KBM-7 (cell line): ENCODE measurements around the gene SULF2.

Experiments used
- DNase-seq: peaks from one replicate; pipeline ENCODE4 v3.0.0-alpha.2; 2015
- in situ Hi-C: fragments of 300-500 bp; cut with MboI; formaldehyde crosslinking; loops from 2 replicates; pipeline ENCODE4 v1.14.3; 2020; ENCODE audit warnings: low sequenced_read_pairs, low pct_unique_long_range_greater_than_20kb, mixed read lengths

The SULF2 gene

DNA sequence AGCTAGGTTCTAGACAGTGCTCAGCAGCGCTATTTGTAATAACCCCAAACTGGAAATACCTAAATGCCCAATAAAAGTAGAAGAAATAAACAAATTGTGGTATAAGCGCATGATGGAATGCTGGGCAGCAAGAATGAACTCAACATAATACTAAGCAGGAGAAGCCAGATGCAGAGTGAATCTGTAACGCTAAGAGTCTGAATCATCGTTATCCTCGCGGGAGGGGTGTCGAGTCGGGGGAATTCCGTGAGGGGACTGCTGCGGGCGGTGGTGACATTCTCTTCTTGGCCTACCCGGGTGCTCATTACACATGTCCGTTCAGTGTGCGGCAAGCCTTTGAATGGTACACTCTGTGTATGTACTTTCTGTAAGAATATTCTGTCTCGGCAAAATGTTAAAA, 83.7 kb downstream of the SULF2 start:
- in situ Hi-C loops, result no loop called here
- no peak for DNase-seq

DNA sequence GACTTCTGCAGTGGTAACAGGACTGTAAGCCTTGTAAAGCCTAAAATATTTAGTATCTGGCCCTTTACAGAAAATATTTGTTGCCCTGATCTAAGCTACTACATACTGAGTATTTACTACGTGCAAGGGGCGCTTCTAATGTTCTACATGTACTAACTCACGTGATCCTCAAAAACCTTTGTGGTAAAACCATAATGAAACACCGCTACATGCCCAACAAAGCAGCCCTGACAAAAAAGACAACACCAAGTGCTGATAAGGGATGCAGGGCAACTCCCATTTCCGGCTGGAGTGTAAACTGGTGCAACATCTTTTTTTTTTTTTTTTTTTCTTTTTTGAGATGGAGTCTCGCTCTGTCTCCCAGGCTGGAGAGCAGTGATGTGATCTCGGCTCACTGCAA, 85.0 kb downstream of the SULF2 start:
- in situ Hi-C loops, result no loop called here

DNA sequence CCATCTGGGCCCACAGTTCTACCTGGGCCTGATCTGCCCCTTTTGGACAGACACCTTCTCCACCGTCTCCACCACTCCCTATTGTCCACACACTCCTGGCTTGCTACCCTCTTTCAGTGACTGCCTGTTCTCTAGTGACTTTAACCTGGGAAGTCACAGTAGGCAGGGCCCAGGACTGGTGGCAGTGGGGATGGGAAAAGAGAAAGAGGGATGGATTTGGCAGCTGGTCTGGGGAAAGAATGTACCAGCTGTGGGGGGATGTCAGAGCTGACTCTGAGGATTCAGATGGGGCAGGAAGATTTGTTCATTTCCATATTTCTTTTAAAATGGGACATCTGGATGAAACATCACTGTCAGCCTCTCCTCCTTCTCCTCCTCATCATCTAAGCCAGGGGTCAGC, 85.5 kb downstream of the SULF2 start:
- DNase-seq, result no peak
- in situ Hi-C loops, result no loop called here

More for the DNA sequence above, 85.0 kb downstream of the SULF2 start:
- no peak for DNase-seq

DNA sequence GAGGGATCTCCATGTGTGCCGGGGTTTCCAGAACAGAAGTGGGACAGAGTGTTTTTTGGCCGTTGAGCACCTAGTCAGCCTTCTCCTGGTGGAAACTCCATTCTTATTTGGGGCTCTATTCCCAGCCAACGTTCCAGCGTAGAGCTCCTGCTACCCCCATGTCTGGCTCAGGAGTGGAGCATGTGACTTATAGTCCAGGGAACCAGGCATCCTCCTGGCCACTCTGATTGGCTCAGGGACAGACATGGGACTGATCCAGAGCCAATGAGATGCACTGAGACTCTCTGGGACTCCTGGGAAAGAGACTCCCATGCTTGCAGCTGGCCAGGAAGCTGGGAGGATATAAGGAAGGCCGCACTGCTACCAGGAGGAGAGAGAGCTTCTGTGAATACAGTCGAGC, 87.1 kb downstream of the SULF2 start:
- in situ Hi-C loops, result no loop called here

DNA sequence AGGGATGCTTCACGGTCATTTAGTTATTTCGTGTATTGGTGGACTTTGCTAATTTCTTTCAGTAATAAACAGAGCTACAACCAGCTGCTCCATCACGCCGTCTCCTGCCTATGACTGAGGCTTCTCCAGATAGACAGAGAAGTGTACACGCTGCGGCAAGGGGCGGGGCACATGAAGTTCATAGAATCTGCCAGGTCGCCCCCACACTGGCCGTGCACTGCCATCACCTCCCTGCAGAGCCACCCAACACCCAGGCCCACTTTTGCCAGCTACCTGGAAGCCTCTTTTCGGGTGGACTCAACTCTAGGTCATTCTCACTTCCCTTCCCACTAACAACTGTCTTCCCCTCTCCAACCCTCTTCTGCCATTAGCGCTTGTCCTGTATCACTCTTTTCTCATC, 88.4 kb downstream of the SULF2 start:
- no peak for DNase-seq
- in situ Hi-C loops, result no loop called here

More for the DNA sequence above, 87.1 kb downstream of the SULF2 start:
- DNase-seq, result no peak

DNA sequence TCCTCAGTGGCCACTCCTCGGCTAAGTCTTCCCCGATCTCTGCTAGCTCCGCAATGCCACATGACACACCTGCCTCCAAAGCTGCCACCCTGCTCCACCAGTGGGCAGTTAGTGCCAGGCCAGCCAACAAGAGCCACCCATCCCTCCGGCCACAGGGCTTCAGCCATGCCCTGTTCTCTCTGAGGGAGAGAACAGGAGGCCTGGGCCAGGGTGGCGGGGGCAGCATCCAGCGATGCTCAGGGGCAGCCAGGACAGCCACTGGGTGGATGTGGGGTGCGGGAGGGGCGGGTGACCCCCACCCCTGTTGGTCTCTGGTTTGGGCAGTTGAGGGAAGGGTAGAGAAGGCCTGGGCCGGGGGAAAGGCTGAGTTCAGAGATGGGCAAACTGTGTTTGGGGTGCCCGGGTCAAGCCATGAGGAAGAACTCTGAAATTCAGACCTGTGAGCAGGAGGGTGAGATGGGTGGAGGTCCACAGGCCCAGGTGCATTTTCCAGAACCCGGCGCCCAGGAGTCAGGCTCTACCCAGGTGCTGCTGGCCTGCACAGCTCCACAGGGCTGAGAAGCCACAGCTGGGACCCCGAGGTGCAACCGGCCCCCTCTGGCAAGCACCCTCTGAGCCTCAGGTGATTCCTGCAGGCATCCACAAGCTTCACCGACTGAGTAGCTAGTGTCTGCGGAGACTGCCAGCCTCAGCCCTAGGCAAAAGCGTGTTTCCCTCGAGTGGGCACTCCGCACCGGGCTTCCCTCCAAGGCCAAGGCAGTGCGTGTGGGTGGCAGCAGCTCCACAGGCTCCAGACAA, 91.1 kb downstream of the SULF2 start:
- in situ Hi-C loops, result no loop called here
- DNase-seq, result no peak

DNA sequence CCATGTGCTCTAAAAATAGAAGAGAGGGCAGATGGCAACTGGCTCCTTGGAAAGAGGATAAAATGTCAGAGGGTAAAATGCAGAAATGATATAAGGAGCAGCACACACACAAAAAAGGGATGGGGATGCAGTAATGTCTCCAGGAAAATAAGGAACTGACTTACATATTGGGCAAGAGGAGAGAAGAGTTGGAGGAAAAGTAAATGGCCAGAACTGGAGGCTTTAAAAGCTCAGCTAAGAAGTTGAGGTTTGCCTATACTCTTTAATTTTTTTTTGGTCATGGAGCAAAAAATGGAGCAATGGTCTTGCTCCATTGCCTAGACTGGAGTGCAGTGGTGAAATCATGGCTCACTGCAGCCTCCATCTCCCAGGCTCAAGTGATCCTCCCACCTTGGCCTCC, 93.7 kb downstream of the SULF2 start:
- no peak for DNase-seq
- in situ Hi-C loops, result no loop called here

DNA sequence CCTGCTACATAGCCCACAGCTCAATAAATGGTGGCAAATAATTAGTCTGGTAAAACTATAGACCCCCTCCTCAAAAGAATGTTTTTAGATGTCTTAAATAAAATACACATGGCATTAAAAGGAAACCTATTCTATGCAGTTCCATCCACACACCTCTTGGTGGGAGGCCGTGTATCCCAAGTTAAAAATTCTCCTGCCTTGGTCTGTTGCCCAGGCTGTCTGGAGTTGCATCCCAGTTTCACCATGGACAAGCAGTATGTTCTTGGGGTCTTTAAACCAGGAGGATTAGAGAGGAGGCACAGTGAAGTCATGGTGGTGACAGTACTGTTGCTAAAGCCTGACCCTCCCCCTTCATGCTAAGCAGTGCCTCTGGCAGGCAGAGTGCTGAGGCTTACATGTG, 95.5 kb downstream of the SULF2 start:
- DNase-seq, result no peak
- in situ Hi-C loops, result no loop called here

DNA sequence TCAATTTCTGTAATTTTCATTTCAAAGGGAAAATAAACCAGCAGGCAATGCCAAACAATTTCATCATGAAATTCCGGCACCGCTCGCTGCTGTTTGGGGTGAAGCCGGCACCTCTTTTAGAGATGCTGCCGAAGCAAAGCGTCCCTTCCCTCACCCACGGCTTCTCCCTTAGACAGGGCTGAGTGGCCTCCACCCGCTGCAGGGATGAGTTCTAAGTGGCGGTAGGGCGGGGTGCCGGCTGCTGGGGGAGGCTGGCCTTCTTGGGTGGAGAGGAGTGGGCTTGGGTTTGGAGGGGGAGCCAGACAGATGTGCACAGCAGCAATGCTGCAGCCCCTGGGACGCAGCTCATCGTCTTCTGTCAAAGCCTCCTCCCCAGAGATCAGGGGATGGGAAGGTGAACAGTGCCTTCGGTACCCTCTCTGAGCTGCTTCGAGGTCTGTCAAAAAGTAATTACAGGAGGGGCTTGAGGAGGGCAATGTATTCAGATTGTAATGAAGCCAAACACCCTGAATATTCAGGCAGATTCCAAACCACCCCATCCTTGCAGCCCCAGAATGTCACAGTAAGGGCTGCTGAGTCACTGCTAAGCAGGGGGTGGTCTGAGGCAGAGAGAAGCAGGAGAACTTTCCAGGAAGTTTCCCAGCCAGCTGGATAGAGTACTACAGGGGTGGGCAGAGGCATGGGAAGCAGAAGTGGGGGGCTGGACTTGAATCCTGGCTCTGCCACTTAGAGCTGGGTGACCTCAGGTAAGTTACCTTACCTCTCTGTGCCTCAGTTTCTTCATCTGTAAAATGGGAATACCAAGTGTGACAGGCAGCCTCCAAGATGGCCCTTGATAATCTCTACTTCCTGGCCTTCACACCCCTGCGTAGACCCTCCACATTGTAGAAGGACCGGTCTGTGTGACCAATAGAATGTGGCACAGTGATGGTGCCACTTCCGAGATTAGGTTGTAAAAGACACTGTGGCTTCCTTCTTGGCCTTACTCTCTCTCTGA, 96.6 kb downstream of the SULF2 start:
- in situ Hi-C loops, result no loop called here
- no peak for DNase-seq

DNA sequence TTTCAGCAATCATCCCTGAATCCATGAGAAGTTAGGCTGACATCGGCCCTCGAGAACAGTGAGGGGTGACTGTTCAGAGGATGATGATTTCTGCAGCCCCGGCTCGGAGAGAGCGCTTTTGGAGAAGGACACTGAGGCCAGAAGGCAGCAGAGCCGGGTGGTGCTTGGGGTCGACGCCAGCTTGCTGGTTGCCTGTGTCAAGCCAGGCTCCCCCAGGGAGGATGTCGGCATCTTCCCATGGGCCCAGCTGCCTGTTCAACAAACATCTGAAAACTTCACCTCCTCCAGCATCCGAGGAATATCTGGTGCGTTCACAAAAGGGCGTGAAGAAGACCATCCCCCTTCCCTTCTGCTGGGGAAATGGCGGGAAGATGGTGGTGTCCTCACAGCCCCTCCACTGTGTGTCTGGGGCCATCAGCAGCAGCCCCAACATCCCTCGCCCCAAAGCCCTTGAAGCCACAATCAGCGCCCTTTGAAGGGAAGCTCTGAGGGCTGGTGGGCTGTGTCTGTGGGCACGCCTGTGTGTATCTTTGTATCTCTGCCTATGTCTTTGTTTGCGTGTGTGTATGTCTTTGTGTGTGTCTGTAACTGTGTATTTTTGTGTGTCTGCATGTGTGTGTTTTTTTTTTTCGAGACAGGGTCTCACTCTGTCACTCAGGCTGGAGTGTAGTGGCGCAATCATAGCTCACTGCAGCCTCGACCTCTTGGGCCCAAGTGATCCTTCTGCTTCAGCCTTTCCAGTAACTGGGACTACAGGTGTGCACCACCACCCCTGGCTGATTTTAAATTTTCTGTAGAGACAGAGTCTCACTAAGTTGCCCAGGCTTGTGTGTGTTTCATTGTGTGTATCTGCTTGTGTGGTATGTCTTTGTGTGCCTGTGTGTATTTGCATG, 97.9 kb downstream of the SULF2 start:
- no peak for DNase-seq
- in situ Hi-C loops, result no loop called here

DNA sequence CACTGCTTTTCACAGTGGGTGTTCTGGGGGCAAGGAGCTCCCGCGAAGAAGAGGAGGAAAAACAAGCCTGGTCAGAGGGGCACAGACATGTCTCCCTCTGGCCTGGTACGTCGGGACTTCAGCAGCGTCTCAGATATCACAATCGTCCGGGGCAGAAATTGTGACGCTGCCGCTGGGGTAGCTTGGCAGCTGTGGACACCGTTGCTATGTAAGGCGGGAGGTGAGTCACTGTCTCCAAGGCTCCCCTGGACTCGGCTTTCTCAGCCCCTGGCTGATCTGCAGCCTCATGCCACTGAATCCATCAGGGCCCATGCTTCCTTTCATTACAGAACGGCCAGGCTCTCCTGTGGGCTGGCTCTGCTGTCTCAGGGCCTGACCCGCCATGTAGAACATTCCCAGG, 98.7 kb downstream of the SULF2 start:
- in situ Hi-C loops, result no loop called here
- DNase-seq, result no peak

DNA sequence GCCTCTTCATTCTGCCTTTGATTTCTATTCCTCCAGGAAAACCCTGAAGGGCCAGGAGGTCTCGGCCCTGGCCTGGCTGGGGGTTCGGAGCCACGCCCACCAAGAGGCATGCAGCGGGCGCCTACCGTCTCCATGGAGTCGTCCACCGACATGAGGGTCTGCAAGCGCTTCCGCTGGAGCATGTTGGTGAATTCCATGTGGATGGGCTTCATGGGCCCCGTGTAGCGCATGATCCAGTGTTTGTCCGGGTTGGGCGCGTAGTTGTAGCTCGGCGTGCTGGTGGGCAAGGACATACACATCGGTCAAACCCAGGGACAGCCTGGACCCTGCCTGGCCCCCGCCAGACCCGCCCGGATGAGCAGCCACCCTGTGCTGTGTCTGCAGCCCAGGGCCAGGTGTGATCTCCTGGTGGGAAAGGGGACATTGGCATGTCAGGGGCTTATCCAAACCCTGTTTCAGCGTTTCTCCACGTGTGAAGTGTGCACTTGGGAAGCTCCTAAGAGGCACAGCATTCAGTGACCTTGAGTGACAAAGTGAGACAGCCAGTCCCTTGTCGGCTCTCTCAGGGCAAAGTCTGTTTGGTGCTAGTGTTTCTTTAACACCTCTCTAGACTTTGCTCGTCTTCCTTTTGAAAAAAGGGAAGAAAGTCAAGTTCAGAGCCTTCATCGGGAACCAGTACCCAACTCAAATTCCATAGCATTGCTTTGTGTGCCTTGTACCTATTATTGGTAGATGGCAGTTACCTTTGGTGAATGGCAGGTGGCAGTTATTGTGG, 100.8 kb downstream of the SULF2 start:
- in situ Hi-C loops, result no loop called here
- DNase-seq, result no peak

DNA sequence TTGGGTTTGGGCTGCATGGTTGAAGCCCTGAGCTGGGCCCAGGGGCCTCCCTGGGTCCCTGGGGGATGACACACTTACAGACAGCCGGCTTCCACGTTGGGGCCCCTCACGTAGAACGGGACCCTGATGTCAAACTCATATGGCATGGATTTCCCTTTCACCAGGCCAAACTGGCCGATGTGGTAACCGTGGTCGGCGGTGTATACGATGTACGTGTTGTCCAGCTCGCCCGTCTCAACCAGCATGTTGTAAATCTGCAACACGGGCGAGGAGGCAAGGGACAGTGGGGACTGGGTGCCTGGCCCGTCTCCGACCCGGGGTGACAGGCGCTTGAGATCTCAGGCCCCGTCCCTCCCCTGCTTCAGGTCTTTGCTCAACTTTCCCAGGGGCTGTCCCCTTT, 102.4 kb downstream of the SULF2 start:
- no peak for DNase-seq
- in situ Hi-C loops, result no loop called here

DNA sequence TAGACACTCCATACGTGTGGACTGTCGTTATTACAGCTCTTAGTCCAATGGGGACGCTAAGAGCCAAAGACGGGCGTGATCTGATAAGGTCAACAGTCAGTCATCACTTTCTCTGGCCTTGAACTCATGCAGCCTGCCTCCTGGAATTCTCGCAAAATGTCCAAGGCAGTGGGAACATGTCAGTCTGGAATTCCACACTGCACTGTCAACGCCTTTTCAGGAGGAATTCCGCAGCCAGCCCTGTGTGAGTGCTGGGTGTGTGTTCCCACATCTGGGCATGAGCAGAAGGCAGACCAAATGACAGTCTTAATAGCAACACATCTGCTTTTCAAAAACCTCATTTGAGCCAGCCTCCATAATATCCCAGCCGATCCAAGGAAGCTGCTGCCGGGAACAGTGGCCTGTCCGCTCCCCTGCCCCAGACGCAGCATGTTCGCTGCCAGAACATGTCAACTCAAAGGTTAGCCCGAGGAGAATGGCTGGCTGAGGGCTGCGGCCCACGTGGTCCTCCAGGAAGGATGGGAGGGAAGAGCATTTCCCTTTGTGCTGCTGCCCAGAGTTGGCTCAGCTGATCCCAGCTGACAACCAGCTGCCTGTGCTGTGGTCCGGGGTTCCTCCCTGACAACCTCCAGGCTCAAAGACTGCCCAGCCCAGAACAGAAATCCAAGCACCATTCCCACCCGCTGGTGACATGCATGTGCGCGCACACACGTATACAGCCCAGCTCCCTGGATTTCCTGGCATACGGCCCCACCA, 103.1 kb downstream of the SULF2 start:
- in situ Hi-C loops, result no loop called here
- DNase-seq, result no peak

DNA sequence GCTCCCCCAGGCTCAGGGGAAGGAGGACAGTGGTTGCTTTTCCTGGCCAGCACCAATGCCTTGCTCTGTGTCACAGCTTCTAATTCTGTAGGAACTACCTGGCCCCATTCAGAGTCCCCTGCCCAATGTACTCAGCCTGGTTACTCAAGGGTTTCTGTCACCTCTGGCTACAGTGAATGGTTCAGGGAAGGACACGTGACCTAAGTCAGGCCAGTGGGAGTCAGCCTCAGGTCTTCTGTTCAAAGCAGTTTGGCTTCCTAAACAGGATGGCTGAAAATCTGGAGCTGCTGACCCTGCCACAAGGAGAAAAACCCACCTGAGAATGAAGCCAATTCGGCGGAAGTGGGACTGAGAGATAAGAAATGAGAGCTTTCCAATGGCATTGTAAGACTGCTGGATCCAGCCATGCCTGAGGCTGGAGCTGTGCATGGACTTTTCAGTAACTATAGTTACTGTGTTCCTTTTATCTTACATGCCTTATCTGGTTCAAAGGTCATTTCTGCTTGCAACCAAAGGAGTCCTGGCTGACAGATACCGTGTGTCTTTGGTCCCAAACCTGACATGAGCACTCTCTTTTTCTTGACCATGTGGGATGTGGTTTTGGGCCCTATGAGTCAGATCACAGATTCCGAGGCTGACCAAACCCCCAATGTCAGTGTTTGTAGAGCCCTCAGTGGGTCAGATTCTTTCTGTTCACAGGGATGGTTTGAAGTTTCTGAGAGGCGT, 104.3 kb downstream of the SULF2 start:
- no peak for DNase-seq
- in situ Hi-C loops, result no loop called here

DNA sequence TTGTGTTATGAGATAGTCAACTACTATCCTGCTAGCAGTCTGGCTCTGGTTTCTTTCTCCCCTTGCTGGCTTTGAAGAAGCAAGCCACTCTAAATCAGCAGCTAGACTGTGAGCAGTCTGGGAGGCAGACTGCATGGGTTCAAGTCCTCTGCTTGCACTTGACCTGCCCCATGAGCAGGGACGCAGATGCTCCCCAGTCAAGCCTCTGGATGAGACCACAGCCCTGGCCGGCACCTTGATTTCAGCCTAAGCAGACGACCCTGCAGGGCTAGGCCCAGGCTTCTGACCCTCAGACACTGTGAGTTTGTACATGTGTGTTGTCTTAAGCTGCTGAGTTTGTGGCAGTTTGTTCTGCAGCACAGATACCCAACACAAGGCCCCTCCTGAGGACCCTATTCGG, 105.8 kb downstream of the SULF2 start:
- DNase-seq, result no peak
- in situ Hi-C loops, result loop anchor here (10.0 kb wide), 1 partner anchor 935 kb away; no protein-coding TSS in a partner anchor

DNA sequence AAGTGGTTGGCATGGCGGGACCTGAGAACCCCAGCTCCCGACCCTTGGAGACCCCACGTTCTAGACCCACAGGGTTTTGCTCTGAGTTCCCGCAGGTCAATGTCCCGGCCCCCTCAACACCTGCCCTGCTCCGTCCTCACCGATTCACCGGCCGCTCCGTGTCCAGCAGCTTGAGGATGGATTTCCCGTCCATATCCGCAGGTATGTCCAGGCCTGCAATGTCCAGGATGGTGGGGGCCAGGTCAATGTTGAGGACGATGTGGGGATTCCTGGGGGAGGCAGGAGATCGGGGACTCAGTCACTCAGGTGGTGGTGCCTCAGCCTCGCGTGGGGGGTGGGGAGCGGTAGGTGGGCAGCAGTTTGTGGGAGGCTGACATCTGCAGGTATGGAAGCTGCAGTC, 106.7 kb downstream of the SULF2 start:
- in situ Hi-C loops, result loop anchor here (10.0 kb wide), 1 partner anchor 936 kb away; no protein-coding TSS in a partner anchor
- no peak for DNase-seq
